Colonic mucosa (tissue), 4 donors: ENCODE results near the gene PRR12. TPM values are rescaled to one million over a fixed set of nuclear protein-coding genes. Genes with fewer than 3 reads are reported as not detected.

Experiments
- DNase-seq: peaks from one replicate; pipeline ENCODE4 v3.0.0-alpha.2; 2020
- H3K27ac ChIP-seq: fragments of 200-600 bp; one replicate; pipeline ENCODE4 v1.8.0; 2021
- H3K27me3 ChIP-seq: fragments of 200-600 bp; one replicate; pipeline ENCODE4 v1.8.0; 2021
- H3K36me3 ChIP-seq: fragments of 200-600 bp; one replicate; pipeline ENCODE4 v1.8.0; 2021
- H3K4me1 ChIP-seq: fragments of 200-600 bp; one replicate; pipeline ENCODE4 v1.8.0; 2021; ENCODE audit warnings: mild to moderate bottlenecking
- H3K4me3 ChIP-seq: fragments of 200-600 bp; one replicate; pipeline ENCODE4 v1.8.0; 2021
- H3K9ac ChIP-seq, 2 donors: one replicate each; pipeline ENCODE4 v1.7.0; 2013; ENCODE audit warnings: control low read depth in 2 of 2, low read depth in 2 of 2, low read length in 2 of 2
- H3K9me3 ChIP-seq: fragments of 200-600 bp; one replicate; pipeline ENCODE4 v1.8.0; 2021
- CTCF ChIP-seq: fragments of 200-600 bp; IDR thresholded peaks from one replicate; pipeline ENCODE4 v1.8.0; 2022; ENCODE audit warnings: antibody characterized with exemption, mild to moderate bottlenecking
- intact Hi-C: fragments of 100-400 bp; cut with DNase I; formaldehyde crosslinking; loops from one replicate; pipeline ENCODE4 v1.14.1; 2022
- total RNA-seq, 2 donors: library from RNA; stranded (reverse); fragmentation: NEBNext Ultra II Directional in 1 of 2; extraction: Animal tissue kit (Norgen Biotek cat#: 25700) in 1 of 2; gene quantifications; one replicate each; pipeline ENCODE4 v1.2.1, GENCODE V29; 2021
- donor health status: healthy.
- donor health status: DM: no; HTN: no; CAD: no.
- donor health status: DM: no; HTN: no; CAD: no.

The PRR12 gene
- total RNA-seq, 2 donors from 2014 or later = 17.5 to 33.1 TPM

- Histone ChIP-seq H3K4me1 (peaks cover 10% of the 10 kb centered on the region), H3K4me3 (no peak overlapping the region), H3K9ac (no peak overlapping the region), H3K36me3 (peaks cover 4% of the 10 kb centered on the region), H3K9me3 (no peaks in the 10 kb centered on the region), H3K27me3 (no peaks in the 10 kb centered on the region), H3K27ac (no peak overlapping the region)
- intact Hi-C loops = no loop called here
- DNase-seq = no peak
- no peak for TF ChIP-seq CTCF
These were observed 46.8 kb upstream of the PRR12 start for GRCh38 chr19:49544154-49544553.

- H3K4me3 ChIP-seq = no peak overlapping the region
- peaks cover 10% of the 10 kb centered on the region for H3K4me1 ChIP-seq
- H3K27ac ChIP-seq = peak overlapping the region; percentile 51
- H3K27me3 ChIP-seq = no peaks in the 10 kb centered on the region
- peak; percentile 84 for TF ChIP-seq CTCF
- peak overlapping the region in 1 of 2 donors; percentile 46 for H3K9ac ChIP-seq
- peaks cover 3% of the 10 kb centered on the region for H3K36me3 ChIP-seq
- intact Hi-C loops = loop anchor here (2.0 kb wide), 1 partner anchor 44 kb away; no protein-coding TSS in a partner anchor
- DNase-seq = peak; percentile 94
- H3K9me3 ChIP-seq = no peaks in the 10 kb centered on the region
These were observed 44.0 kb upstream of the PRR12 start for GRCh38 chr19:49546825-49547565.

GRCh38 chr19:49549045-49549444 is 41.9 kb upstream of the PRR12 start:
- peak; percentile 70 for DNase-seq
- peak overlapping the region in 1 of 2 donors; percentile 66 for H3K9ac ChIP-seq
- no peaks in the 10 kb centered on the region for H3K9me3 ChIP-seq
- intact Hi-C loops = no loop called here
- H3K4me1 ChIP-seq = peaks cover 14% of the 10 kb centered on the region
- H3K27ac ChIP-seq = peak overlapping the region; percentile 76
- no peak overlapping the region for H3K4me3 ChIP-seq
- TF ChIP-seq CTCF = no peak
- H3K27me3 ChIP-seq = no peaks in the 10 kb centered on the region
- H3K36me3 ChIP-seq = no peaks in the 10 kb centered on the region

- Histone ChIP-seq H3K36me3 (no peaks in the 10 kb centered on the region), H3K4me3 (no peak overlapping the region), H3K4me1 (peaks cover 18% of the 10 kb centered on the region), H3K9me3 (no peaks in the 10 kb centered on the region), H3K27ac (peak overlapping the region; percentile 83), H3K27me3 (no peaks in the 10 kb centered on the region), H3K9ac (no peak overlapping the region)
- TF ChIP-seq CTCF = no peak
- DNase-seq = no peak
- intact Hi-C loops = no loop called here
These were observed 39.5 kb upstream of the PRR12 start for GRCh38 chr19:49551531-49551930.

- H3K27ac ChIP-seq = peak overlapping the region; percentile 83
- TF ChIP-seq CTCF = no peak
- H3K9me3 ChIP-seq = no peaks in the 10 kb centered on the region
- H3K4me1 ChIP-seq = peaks cover 10% of the 10 kb centered on the region
- H3K27me3 ChIP-seq = no peaks in the 10 kb centered on the region
- intact Hi-C loops = no loop called here
- no peak overlapping the region for H3K4me3 ChIP-seq
- H3K36me3 ChIP-seq = no peaks in the 10 kb centered on the region
- peak overlapping the region in 1 of 2 donors; percentile 71 for H3K9ac ChIP-seq
- DNase-seq = no peak
These were observed 38.2 kb upstream of the PRR12 start for GRCh38 chr19:49552749-49553148.
